H9 (cell line): ENCODE results near the gene IQCK. TPM values are rescaled to one million over a fixed set of nuclear protein-coding genes. Genes with fewer than 3 reads are reported as not detected.

Experiments used
- DNase-seq: peaks from one replicate; pipeline ENCODE4 v3.0.0-alpha.2; 2017
- H2AFZ ChIP-seq: one replicate; pipeline ENCODE4 v1.6.1; 2013; ENCODE audit warnings: mild to moderate bottlenecking, low read length, control low read depth, moderate library complexity
- H2AK5ac ChIP-seq: 2 replicates; pipeline ENCODE4 v1.6.1; 2013; ENCODE audit warnings: low read length, control low read depth, mixed read lengths; ENCODE audit not compliant: insufficient read length
- H2BK120ac ChIP-seq: one replicate; pipeline ENCODE4 v1.6.1; 2013; ENCODE audit warnings: low read depth, mild to moderate bottlenecking, low read length, control low read depth, inconsistent platforms; ENCODE audit not compliant: poor library complexity, severe bottlenecking
- H2BK12ac ChIP-seq: 2 replicates; pipeline ENCODE4 v1.6.1; 2013; ENCODE audit warnings: low read length, control low read depth, mixed read lengths, low read depth; ENCODE audit not compliant: insufficient read length
- H2BK15ac ChIP-seq: 2 replicates; pipeline ENCODE4 v1.6.1; 2013; ENCODE audit warnings: low read depth, low read length, control low read depth
- H2BK20ac ChIP-seq: one replicate; pipeline ENCODE4 v1.6.1; 2013; ENCODE audit warnings: low read depth, mild to moderate bottlenecking, low read length, control low read depth, inconsistent platforms; ENCODE audit not compliant: poor library complexity, severe bottlenecking
- H2BK5ac ChIP-seq: 2 replicates; pipeline ENCODE4 v1.6.1; 2013; ENCODE audit warnings: low read length, control low read depth, mixed read lengths; ENCODE audit not compliant: insufficient read length
- H3K14ac ChIP-seq: 2 replicates; pipeline ENCODE4 v1.6.1; 2013; ENCODE audit warnings: low read length, control low read depth; ENCODE audit not compliant: insufficient read depth
- H3K18ac ChIP-seq: 2 replicates; pipeline ENCODE4 v1.6.1; 2013; ENCODE audit warnings: low read depth, mild to moderate bottlenecking, mixed read lengths, low read length, control low read depth; ENCODE audit not compliant: insufficient read length
- H3K23ac ChIP-seq: 2 replicates; pipeline ENCODE4 v1.6.1; 2013; ENCODE audit warnings: low read length, control low read depth, mixed read lengths, low read depth; ENCODE audit not compliant: insufficient read length
- H3K23me2 ChIP-seq: 2 replicates; pipeline ENCODE4 v1.6.1; 2013; ENCODE audit warnings: low read depth, mild to moderate bottlenecking, mixed read lengths, low read length, control low read depth; ENCODE audit not compliant: insufficient read length, poor library complexity, severe bottlenecking
- H3K27ac ChIP-seq: 2 replicates; pipeline ENCODE4 v1.5.1; 2013; ENCODE audit warnings: low read length, control low read depth, mixed read lengths, low read depth; ENCODE audit not compliant: insufficient read length
- H3K27me3 ChIP-seq: 2 replicates; pipeline ENCODE4 v1.6.1; 2013; ENCODE audit warnings: low read length, control low read depth, inconsistent platforms; ENCODE audit not compliant: insufficient read depth
- H3K4ac ChIP-seq: 2 replicates; pipeline ENCODE4 v1.6.1; 2013; ENCODE audit warnings: low read depth, mild to moderate bottlenecking, control low read depth, inconsistent platforms, low read length, moderate library complexity
- H3K4me1 ChIP-seq: 2 replicates; pipeline ENCODE4 v1.6.1; 2013; ENCODE audit warnings: low read length, control low read depth, inconsistent platforms; ENCODE audit not compliant: insufficient read depth
- H3K4me2 ChIP-seq: 2 replicates; pipeline ENCODE4 v1.6.1; 2013; ENCODE audit warnings: low read length, control low read depth, mixed read lengths; ENCODE audit not compliant: insufficient read length, insufficient read depth
- H3K56ac ChIP-seq: 2 replicates; pipeline ENCODE4 v1.6.1; 2013; ENCODE audit warnings: low read depth, mild to moderate bottlenecking, mixed read lengths, low read length, control low read depth; ENCODE audit not compliant: insufficient read length
- H3K79me1 ChIP-seq: 2 replicates; pipeline ENCODE4 v1.6.1; 2013; ENCODE audit warnings: low read depth, mild to moderate bottlenecking, moderate library complexity, low read length, control low read depth, inconsistent platforms; ENCODE audit not compliant: insufficient read depth, poor library complexity, severe bottlenecking
- H3K79me2 ChIP-seq: 2 replicates; pipeline ENCODE4 v1.6.1; 2013; ENCODE audit warnings: low read length, control low read depth, inconsistent platforms; ENCODE audit not compliant: insufficient read depth
- H3K9ac ChIP-seq: 2 replicates; pipeline ENCODE4 v1.6.1; 2013; ENCODE audit warnings: low read length, control low read depth, mixed read lengths; ENCODE audit not compliant: insufficient read length; ENCODE audit errors: extremely low read depth
- H3K9me3 ChIP-seq: one replicate; pipeline ENCODE4 v1.6.1; 2013; ENCODE audit warnings: low read depth, low read length, inconsistent platforms; ENCODE audit not compliant: control insufficient read depth
- H3T11ph ChIP-seq: one replicate; pipeline ENCODE4 v1.6.1; 2013; ENCODE audit warnings: mild to moderate bottlenecking, low read length, control low read depth, inconsistent platforms
- H4K20me1 ChIP-seq: one replicate; pipeline ENCODE4 v1.6.1; 2013; ENCODE audit not compliant: control insufficient read depth, insufficient read length, insufficient read depth
- H4K5ac ChIP-seq: 2 replicates; pipeline ENCODE4 v1.6.1; 2013; ENCODE audit warnings: low read depth, mild to moderate bottlenecking, mixed read lengths, low read length, control low read depth; ENCODE audit not compliant: insufficient read length
- H4K8ac ChIP-seq: replicated peaks from 2 replicates; pipeline ENCODE4 v1.6.1; 2013; ENCODE audit warnings: low read length, control low read depth, mixed read lengths, low read depth; ENCODE audit not compliant: insufficient read length
- H4K91ac ChIP-seq: 2 replicates; pipeline ENCODE4 v1.6.1; 2013; ENCODE audit warnings: low read depth, mild to moderate bottlenecking, moderate library complexity, mixed read lengths, low read length, control low read depth; ENCODE audit not compliant: insufficient read length
- H3K27ac Mint-ChIP-seq, 3 experiments: 2 replicates in 2 of 3; 3 replicates in 1 of 3; pipeline ENCODE4 v1.8.0; 2020 to 2021; ENCODE audit warnings: mixed read lengths in 3 of 3, mild to moderate bottlenecking in 1 of 3, moderate library complexity in 1 of 3
- H3K27me3 Mint-ChIP-seq: 2 replicates; pipeline ENCODE4 v1.8.0; 2021; ENCODE audit warnings: low read depth, mild to moderate bottlenecking, moderate library complexity, mixed read lengths
- H3K36me3 Mint-ChIP-seq, 3 experiments: 2 replicates in 2 of 3; 3 replicates in 1 of 3; pipeline ENCODE4 v1.8.0; 2020 to 2021; ENCODE audit warnings: low read depth in 3 of 3, mixed read lengths in 3 of 3; ENCODE audit not compliant: insufficient read depth in 1 of 3
- H3K4me1 Mint-ChIP-seq, 2 experiments: 2 replicates each; pipeline ENCODE4 v1.8.0; 2020; ENCODE audit warnings: mixed read lengths in 2 of 2
- H3K4me3 Mint-ChIP-seq, 2 experiments: 2 replicates in 1 of 2; 3 replicates in 1 of 2; pipeline ENCODE4 v1.8.0; 2020 to 2021; ENCODE audit warnings: mild to moderate bottlenecking in 2 of 2, mixed read lengths in 2 of 2, moderate library complexity in 1 of 2
- H3K9me3 Mint-ChIP-seq, 2 experiments: 2 replicates in 1 of 2; 3 replicates in 1 of 2; pipeline ENCODE4 v1.8.0; 2020; ENCODE audit warnings: mild to moderate bottlenecking in 2 of 2, mixed read lengths in 2 of 2, moderate library complexity in 1 of 2
- CTCF ChIP-seq: fragments of 200-600 bp; sonication (generic); conservative IDR thresholded peaks from 3 replicates; pipeline ENCODE4 v1.8.0; 2021; ENCODE audit warnings: antibody characterized with exemption, mild to moderate bottlenecking
- WGBS: extraction: QIAGEN DNeasy Blood & Tissue Kit; methylation state at CpG from one replicate; pipeline ENCODE4 v1.1.7; 2013; ENCODE audit warnings: missing lambda C conversion rate, low lambda C conversion rate, mixed read lengths; ENCODE audit not compliant: insufficient read length; ENCODE audit errors: extremely low coverage; 5-methylcytosine and 5-hydroxymethylcytosine counted together
- total RNA-seq: library from RNA; stranded (reverse); gene quantifications from 2 replicates; pipeline ENCODE4 v1.2.1, GENCODE V29; 2021

Gene IQCK
- total RNA-seq, 1 experiment from 2014 or later, result 9.0 TPM

- Mint-ChIP-seq H3K4me3 (peak overlapping the region in 1 of 2 experiments; percentile 8; a peak in 1 of 5 replicates), H3K27me3 (no peaks in the 10 kb centered on the region), H3K27ac (peak overlapping the region; percentile 9 to 83 (median 77); a peak in 5 of 7 replicates), H3K4me1 (peaks cover 71 to 76% of the 10 kb centered on the region in 2 experiments), H3K36me3 (peaks cover 17 to 27% (median 27%) of the 10 kb centered on the region in 3 experiments; a peak in 6 of 7 replicates), H3K9me3 (no peaks in the 10 kb centered on the region)
- Histone ChIP-seq H4K5ac (no peak overlapping the region), H3K27me3 (no peaks in the 10 kb centered on the region), H3K14ac (no peak overlapping the region), H3K79me2 (no peaks in the 10 kb centered on the region), H2BK5ac (no peak overlapping the region), H4K8ac (no peak overlapping the region), H2AK5ac (no peak overlapping the region), H4K20me1 (no peaks in the 10 kb centered on the region), H3K23ac (no peak overlapping the region), H3T11ph (no peak overlapping the region), H3K18ac (no peak overlapping the region), H2BK20ac (no peak overlapping the region), H3K27ac (no peak overlapping the region), H2BK12ac (no peak overlapping the region), H3K79me1 (no peaks in the 10 kb centered on the region), H3K56ac (no peak overlapping the region), H3K9ac (no peak overlapping the region), H2AFZ (no peak overlapping the region), H2BK120ac (no peak overlapping the region), H3K4ac (no peak overlapping the region), H2BK15ac (no peak overlapping the region), H3K4me2 (no peak overlapping the region), H3K23me2 (no peaks in the 10 kb centered on the region), H4K91ac (no peak overlapping the region), H3K9me3 (no peaks in the 10 kb centered on the region), H3K4me1 (peaks cover 24% of the 10 kb centered on the region)
- no CpG with 5 or more reads among the region's 7 CpGs for WGBS
- peak; percentile 55 for DNase-seq
- TF ChIP-seq CTCF, result no peak
Observed at GRCh38 chr16:19853742-19854542, 135.9 kb downstream of the IQCK start.
